GM23338 (cell line): ENCODE measurements around the gene PPP1CC. TPM values are rescaled to one million over a fixed set of nuclear protein-coding genes. Genes with fewer than 3 reads are reported as not detected.

Source experiments
- ATAC-seq: fragments of 200-7000 bp; cut with Tn5 transposase; 3 replicates; pipeline ENCODE4 v1.9.1; 2020
- DNase-seq: peaks from one replicate; pipeline ENCODE4 v3.0.0-alpha.2; 2015; ENCODE audit warnings: low spot score
- H2AFZ ChIP-seq: fragments of 200-600 bp; sonication (generic); 2 replicates; pipeline ENCODE4 v1.8.0; 2016; ENCODE audit warnings: antibody characterized with exemption, mild to moderate bottlenecking, moderate library complexity
- H3F3A ChIP-seq: fragments of 200-600 bp; sonication (generic); replicated peaks from 2 replicates; pipeline ENCODE4 v1.8.0; 2017; ENCODE audit warnings: antibody characterized with exemption, mixed run types, low read depth
- H3K27ac ChIP-seq: fragments of 200-600 bp; sonication (generic); 2 replicates; pipeline ENCODE4 v1.6.1; 2016; ENCODE audit warnings: low read depth
- H3K27me3 ChIP-seq: fragments of 200-600 bp; sonication (generic); 2 replicates; pipeline ENCODE4 v1.8.0; 2016; ENCODE audit warnings: mild to moderate bottlenecking, mixed run types, moderate library complexity; ENCODE audit not compliant: insufficient read depth
- H3K36me3 ChIP-seq: fragments of 200-600 bp; sonication (generic); 2 replicates; pipeline ENCODE4 v1.8.0; 2016; ENCODE audit warnings: mild to moderate bottlenecking; ENCODE audit not compliant: insufficient read depth
- H3K4me1 ChIP-seq: fragments of 200-600 bp; sonication (generic); 2 replicates; pipeline ENCODE4 v1.8.0; 2016; ENCODE audit warnings: mild to moderate bottlenecking, moderate library complexity; ENCODE audit not compliant: insufficient read depth
- H3K4me2 ChIP-seq: fragments of 200-600 bp; sonication (generic); 2 replicates; pipeline ENCODE4 v1.7.1; 2017; ENCODE audit warnings: mixed run types
- H3K4me3 ChIP-seq: fragments of 200-600 bp; sonication (generic); 2 replicates; pipeline ENCODE4 v1.6.1; 2016; ENCODE audit warnings: mixed run types
- H3K79me2 ChIP-seq: fragments of 200-600 bp; sonication (generic); replicated peaks from 2 replicates; pipeline ENCODE4 v1.8.0; 2017; ENCODE audit warnings: mild to moderate bottlenecking; ENCODE audit not compliant: insufficient read depth
- H3K9me2 ChIP-seq: fragments of 200-600 bp; sonication (generic); 2 replicates; pipeline ENCODE4 v1.8.0; 2017; ENCODE audit not compliant: insufficient read depth
- H4K20me1 ChIP-seq: fragments of 200-600 bp; sonication (generic); replicated peaks from 2 replicates; pipeline ENCODE4 v1.8.0; 2017; ENCODE audit warnings: mild to moderate bottlenecking; ENCODE audit not compliant: insufficient read depth
- H3K27ac Mint-ChIP-seq: 2 replicates; pipeline ENCODE4 v1.8.0; 2020; ENCODE audit warnings: inconsistent platforms, mild to moderate bottlenecking, moderate library complexity, mixed read lengths
- H3K27me3 Mint-ChIP-seq: 3 replicates; pipeline ENCODE4 v1.8.0; 2022; ENCODE audit warnings: low read depth, mild to moderate bottlenecking, moderate library complexity, mixed read lengths, inconsistent platforms; ENCODE audit not compliant: insufficient read depth, poor library complexity
- H3K36me3 Mint-ChIP-seq: 3 replicates; pipeline ENCODE4 v1.8.0; 2021; ENCODE audit warnings: low read depth, mild to moderate bottlenecking, inconsistent platforms, moderate library complexity, mixed read lengths
- H3K4me1 Mint-ChIP-seq: 3 replicates; pipeline ENCODE4 v1.8.0; 2020; ENCODE audit warnings: mild to moderate bottlenecking, inconsistent platforms, mixed read lengths
- H3K4me3 Mint-ChIP-seq: 3 replicates; pipeline ENCODE4 v1.8.0; 2021; ENCODE audit warnings: moderate library complexity, mild to moderate bottlenecking, inconsistent platforms, mixed read lengths
- H3K9me3 Mint-ChIP-seq: 3 replicates; pipeline ENCODE4 v1.8.0; 2020; ENCODE audit warnings: moderate library complexity, mild to moderate bottlenecking, inconsistent platforms, mixed read lengths
- CREB1 ChIP-seq: fragments of 250-450 bp; sonication (Bioruptor Pico); IDR thresholded peaks from 2 replicates; pipeline ENCODE4 v1.5.0; 2020; ENCODE audit warnings: low read depth, mild to moderate bottlenecking, moderate library complexity
- CTCF ChIP-seq, 2 experiments: fragments of 200-600 bp in 1 of 2; sonication (generic) in 1 of 2; conservative IDR thresholded peaks; 2 replicates each; pipeline versions ENCODE4 v1.5.1 to v1.6.1; 2016 to 2017; ENCODE audit warnings: antibody characterized with exemption in 2 of 2, low read depth in 2 of 2, mild to moderate bottlenecking in 2 of 2, moderate library complexity in 1 of 2
- ETS1 ChIP-seq: IDR thresholded peaks from 2 replicates; pipeline ENCODE4 v1.6.1; 2016; ENCODE audit warnings: antibody characterized with exemption
- EZH2phosphoT487 ChIP-seq: fragments of 200-600 bp; sonication (generic); IDR thresholded peaks from one replicate; pipeline ENCODE4 v1.8.1; 2018; ENCODE audit warnings: antibody characterized with exemption; ENCODE audit not compliant: unreplicated experiment
- JUNB ChIP-seq: IDR thresholded peaks from one replicate; pipeline ENCODE4 v1.6.1; 2016; ENCODE audit warnings: antibody characterized with exemption; ENCODE audit not compliant: unreplicated experiment
- NANOG ChIP-seq: IDR thresholded peaks from 2 replicates; pipeline ENCODE4 v1.6.1; 2016; ENCODE audit warnings: antibody characterized with exemption, borderline replicate concordance
- POLR2AphosphoS5 ChIP-seq: IDR thresholded peaks from 2 replicates; pipeline ENCODE4 v1.6.1; 2016; ENCODE audit warnings: antibody characterized with exemption, low read depth
- REST ChIP-seq: IDR thresholded peaks from one replicate; pipeline ENCODE4 v1.6.1; 2018; ENCODE audit warnings: antibody characterized with exemption; ENCODE audit not compliant: unreplicated experiment
- STAT1 ChIP-seq: IDR thresholded peaks from one replicate; pipeline ENCODE4 v1.6.1; 2016; ENCODE audit warnings: antibody characterized with exemption; ENCODE audit not compliant: unreplicated experiment
- ZNF114 ChIP-seq: fragments of 250-450 bp; sonication (Bioruptor Pico); IDR thresholded peaks from 2 replicates; pipeline ENCODE4 v1.5.0; 2020; ENCODE audit warnings: mild to moderate bottlenecking, moderate library complexity
- ZNF331 ChIP-seq: fragments of 250-450 bp; sonication (Bioruptor Pico); IDR thresholded peaks from 2 replicates; pipeline ENCODE4 v1.5.0; 2020; ENCODE audit warnings: low read depth, mild to moderate bottlenecking, moderate library complexity
- ZNF462 ChIP-seq: fragments of 250-450 bp; sonication (Bioruptor Pico); IDR thresholded peaks from 2 replicates; pipeline ENCODE4 v1.5.0; 2020; ENCODE audit warnings: mild to moderate bottlenecking, moderate library complexity
- polyA plus RNA-seq: library from polyadenylated mRNA; unstranded; fragments of >200 nt; fragmentation: Nextera tagmentation; extraction: Ambion mirVana; gene quantifications from 2 replicates; pipeline ENCODE4 v1.2.1, GENCODE V29; 2016
- total RNA-seq: library from RNA; depleted of rRNA; stranded (reverse); fragments of >200 nt; shearing (Covaris generic); gene quantifications from 2 replicates; pipeline ENCODE4 v1.2.3, GENCODE V29; 2014

PPP1CC gene
- total and polyA plus RNA-seq, 2 experiments from 2014 or later: 276 to 501 TPM

- Histone ChIP-seq H3F3A (no peaks in the 10 kb centered on the region), H3K27ac (no peak overlapping the region), H3K4me3 (peak overlapping the region; percentile 74), H3K9me2 (no peaks in the 10 kb centered on the region), H2AFZ (peak overlapping the region; percentile 48), H3K4me1 (peaks cover 22% of the 10 kb centered on the region), H3K27me3 (no peaks in the 10 kb centered on the region), H3K36me3 (no peaks in the 10 kb centered on the region), H3K4me2 (peak overlapping the region; percentile 91), H4K20me1 (peaks cover 30% of the 10 kb centered on the region), H3K79me2 (peaks cover 51% of the 10 kb centered on the region)
- ATAC-seq (no peak), DNase-seq (no peak)
- H3K27me3 Mint-ChIP-seq: peaks cover 11% of the 10 kb centered on the region
- H3K9me3 Mint-ChIP-seq: no peaks in the 10 kb centered on the region
- H3K4me1 Mint-ChIP-seq: peaks cover 20% of the 10 kb centered on the region
- H3K4me3 Mint-ChIP-seq: peak overlapping the region; percentile 99
- H3K27ac Mint-ChIP-seq: peak overlapping the region; percentile 99
- TF ChIP-seq ETS1 (no peak), CREB1 (CRISPR knock-in tag) (no peak), EZH2phosphoT487 (no peak), ZNF114 (CRISPR knock-in tag) (no peak), POLR2AphosphoS5 (no peak), JUNB (no peak), CTCF (conservative IDR thresholded peaks at IDR 0.05; ENCODE audit: low read depth in 2 of 2) (no peak), STAT1 (no peak), NANOG (no peak), ZNF331 (CRISPR knock-in tag) (no peak), REST (no peak), ZNF462 (CRISPR knock-in tag) (no peak)
- H3K36me3 Mint-ChIP-seq: peaks cover 18% of the 10 kb centered on the region
Observed at GRCh38 chr12:110744151-110744571, 1.5 kb upstream of the PPP1CC start.
